Measurements from ENCODE around the gene PPP2R3B.

The PPP2R3B gene

DNA sequence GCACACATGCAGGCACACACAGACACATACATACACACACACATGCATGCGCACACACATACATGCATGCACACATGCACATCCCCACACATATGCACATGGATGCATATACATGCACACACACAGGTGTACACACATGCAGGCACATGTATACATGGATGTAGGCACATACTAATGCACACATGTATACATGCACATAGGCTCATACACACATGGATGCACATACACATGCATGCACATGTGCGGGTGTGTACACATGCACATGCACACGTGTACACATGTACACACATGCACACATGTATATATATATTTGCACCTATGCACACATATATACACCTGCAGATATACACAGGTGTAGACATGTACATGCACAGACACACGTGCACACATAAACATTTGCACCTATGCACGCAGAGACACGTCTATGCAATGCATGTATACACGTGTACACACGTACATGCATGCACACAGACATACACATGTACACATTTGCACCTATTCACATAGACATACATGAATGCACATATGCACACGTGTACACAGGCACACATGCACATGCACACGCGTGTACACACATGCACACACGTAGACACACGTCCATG, 101.5 kb downstream of the PPP2R3B start:
- TF ChIP-seq, protein P1, sequence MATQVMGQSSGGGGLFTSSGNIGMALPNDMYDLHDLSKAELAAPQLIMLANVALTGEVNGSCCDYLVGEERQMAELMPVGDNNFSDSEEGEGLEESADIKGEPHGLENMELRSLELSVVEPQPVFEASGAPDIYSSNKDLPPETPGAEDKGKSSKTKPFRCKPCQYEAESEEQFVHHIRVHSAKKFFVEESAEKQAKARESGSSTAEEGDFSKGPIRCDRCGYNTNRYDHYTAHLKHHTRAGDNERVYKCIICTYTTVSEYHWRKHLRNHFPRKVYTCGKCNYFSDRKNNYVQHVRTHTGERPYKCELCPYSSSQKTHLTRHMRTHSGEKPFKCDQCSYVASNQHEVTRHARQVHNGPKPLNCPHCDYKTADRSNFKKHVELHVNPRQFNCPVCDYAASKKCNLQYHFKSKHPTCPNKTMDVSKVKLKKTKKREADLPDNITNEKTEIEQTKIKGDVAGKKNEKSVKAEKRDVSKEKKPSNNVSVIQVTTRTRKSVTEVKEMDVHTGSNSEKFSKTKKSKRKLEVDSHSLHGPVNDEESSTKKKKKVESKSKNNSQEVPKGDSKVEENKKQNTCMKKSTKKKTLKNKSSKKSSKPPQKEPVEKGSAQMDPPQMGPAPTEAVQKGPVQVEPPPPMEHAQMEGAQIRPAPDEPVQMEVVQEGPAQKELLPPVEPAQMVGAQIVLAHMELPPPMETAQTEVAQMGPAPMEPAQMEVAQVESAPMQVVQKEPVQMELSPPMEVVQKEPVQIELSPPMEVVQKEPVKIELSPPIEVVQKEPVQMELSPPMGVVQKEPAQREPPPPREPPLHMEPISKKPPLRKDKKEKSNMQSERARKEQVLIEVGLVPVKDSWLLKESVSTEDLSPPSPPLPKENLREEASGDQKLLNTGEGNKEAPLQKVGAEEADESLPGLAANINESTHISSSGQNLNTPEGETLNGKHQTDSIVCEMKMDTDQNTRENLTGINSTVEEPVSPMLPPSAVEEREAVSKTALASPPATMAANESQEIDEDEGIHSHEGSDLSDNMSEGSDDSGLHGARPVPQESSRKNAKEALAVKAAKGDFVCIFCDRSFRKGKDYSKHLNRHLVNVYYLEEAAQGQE (IDR thresholded peaks at IDR 0.05; ENCODE audit: insufficient read depth in 1 of 2, low read depth in 2 of 2, low read length in 2 of 2) = no peak
- TF ChIP-seq TAF1 (IDR thresholded peaks at IDR 0.05; ENCODE audit: borderline replicate concordance, insufficient read depth, low read length) (no peak), SIN3A (IDR thresholded peaks at IDR 0.05; ENCODE audit: borderline replicate concordance, insufficient read depth, low read length) (no peak), FOXP2 (optimal IDR thresholded peaks at IDR 0.05; ENCODE audit: borderline replicate concordance, extremely low read depth, extremely low read length, insufficient read depth) (no peak), POLR2AphosphoS5 (IDR thresholded peaks at IDR 0.05; ENCODE audit: low read depth, low read length) (no peak)
